ENCODE data around the gene LIMS2. TPM values are rescaled to one million over a fixed set of nuclear protein-coding genes. Genes with fewer than 3 reads are reported as not detected.

Gene LIMS2
- total RNA-seq, 2 experiments from 2014 or later, result 6.1 to 7.0 TPM

- no peak for ATAC-seq (ENCODE audit: poor library complexity)
- intact Hi-C loops (cut with DNase I, micrococcal nuclease), result no loop called here
- H3K4me3 Mint-ChIP-seq, result no peak overlapping the region
- Histone ChIP-seq H3K9me3 (ENCODE audit: control insufficient read depth in 1 of 2, insufficient read depth in 1 of 2, low read length in 2 of 2) (peaks cover 0 to 4% of the 10 kb centered on the region in 2 experiments), H3K4me1 (ENCODE audit: insufficient read depth, low read length) (peaks cover 1% of the 10 kb centered on the region), H3K27me3 (ENCODE audit: control insufficient read depth in 1 of 2, insufficient read depth in 2 of 2, low read length in 2 of 2) (peaks cover 41 to 57% of the 10 kb centered on the region in 2 experiments), H3K36me3 (ENCODE audit: insufficient read depth, low read length) (no peaks in the 10 kb centered on the region), H3K27ac (ENCODE audit: low read depth in 1 of 2, low read length in 2 of 2) (no peak overlapping the region), H3K4me3 (ENCODE audit: low read length) (no peak overlapping the region)
- POLR2A ChIA-PET, result no interaction called here
- H3K27me3 Mint-ChIP-seq, result peaks cover 80% of the 10 kb centered on the region
- CTCF ChIA-PET, result no interaction called here
- no peaks in the 10 kb centered on the region for H3K4me1 Mint-ChIP-seq (ENCODE audit: low read depth)
- DNase-seq, result no peak
- TF ChIP-seq, protein P1, sequence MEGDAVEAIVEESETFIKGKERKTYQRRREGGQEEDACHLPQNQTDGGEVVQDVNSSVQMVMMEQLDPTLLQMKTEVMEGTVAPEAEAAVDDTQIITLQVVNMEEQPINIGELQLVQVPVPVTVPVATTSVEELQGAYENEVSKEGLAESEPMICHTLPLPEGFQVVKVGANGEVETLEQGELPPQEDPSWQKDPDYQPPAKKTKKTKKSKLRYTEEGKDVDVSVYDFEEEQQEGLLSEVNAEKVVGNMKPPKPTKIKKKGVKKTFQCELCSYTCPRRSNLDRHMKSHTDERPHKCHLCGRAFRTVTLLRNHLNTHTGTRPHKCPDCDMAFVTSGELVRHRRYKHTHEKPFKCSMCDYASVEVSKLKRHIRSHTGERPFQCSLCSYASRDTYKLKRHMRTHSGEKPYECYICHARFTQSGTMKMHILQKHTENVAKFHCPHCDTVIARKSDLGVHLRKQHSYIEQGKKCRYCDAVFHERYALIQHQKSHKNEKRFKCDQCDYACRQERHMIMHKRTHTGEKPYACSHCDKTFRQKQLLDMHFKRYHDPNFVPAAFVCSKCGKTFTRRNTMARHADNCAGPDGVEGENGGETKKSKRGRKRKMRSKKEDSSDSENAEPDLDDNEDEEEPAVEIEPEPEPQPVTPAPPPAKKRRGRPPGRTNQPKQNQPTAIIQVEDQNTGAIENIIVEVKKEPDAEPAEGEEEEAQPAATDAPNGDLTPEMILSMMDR (IDR thresholded peaks at IDR 0.05), result no peak
- H3K27ac Mint-ChIP-seq, result no peak overlapping the region
- H3K36me3 Mint-ChIP-seq (ENCODE audit: low read depth), result no peaks in the 10 kb centered on the region
- H3K9me3 Mint-ChIP-seq, result no peaks in the 10 kb centered on the region
Measured at GRCh38 chr2:127669056-127669455, 6.3 kb downstream of the LIMS2 start.

DNA sequence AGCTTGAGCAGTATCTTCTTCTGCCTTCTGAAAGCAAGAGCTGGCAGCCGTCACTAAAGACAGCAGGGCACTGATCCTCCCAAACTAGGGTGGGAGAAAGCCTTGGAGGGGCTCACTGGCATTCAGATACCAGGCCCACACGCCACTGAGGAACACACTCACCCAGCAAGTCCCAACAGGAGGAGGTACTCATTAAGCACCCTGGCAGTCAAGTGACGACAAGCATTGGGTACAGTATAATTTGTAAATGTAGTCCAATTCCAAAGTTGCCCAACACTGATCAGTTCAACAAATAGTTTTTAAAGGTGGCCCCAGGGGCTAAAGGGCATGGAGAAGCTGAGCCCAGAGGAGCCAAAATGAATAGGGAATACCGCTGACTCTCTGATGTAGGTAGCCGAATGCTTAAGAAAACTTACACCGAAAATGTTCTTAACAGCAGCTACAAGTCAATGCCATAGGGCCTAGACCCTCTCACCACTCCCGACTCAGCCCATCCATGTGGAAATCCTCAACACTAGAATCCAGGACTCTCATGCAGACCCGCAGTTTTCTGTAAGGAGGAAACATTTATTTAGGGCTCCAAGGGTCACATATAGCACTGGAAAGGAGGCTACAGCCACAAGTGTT lies 9.9 kb downstream of the LIMS2 start:
- H3K27me3 Mint-ChIP-seq, result peaks cover 80% of the 10 kb centered on the region
- H3K4me1 Mint-ChIP-seq (ENCODE audit: low read depth), result no peaks in the 10 kb centered on the region
- POLR2A ChIA-PET, result no interaction called here
- no peaks in the 10 kb centered on the region for H3K9me3 ChIP-seq (ENCODE audit: control insufficient read depth in 1 of 2, insufficient read depth in 1 of 2, low read length in 2 of 2)
- no peaks in the 10 kb centered on the region for H3K36me3 Mint-ChIP-seq (ENCODE audit: low read depth)
- DNase-seq, result no peak
- TF ChIP-seq, protein P1 (IDR thresholded peaks at IDR 0.05), result no peak
- H3K36me3 ChIP-seq (ENCODE audit: insufficient read depth, low read length), result no peaks in the 10 kb centered on the region
- intact Hi-C loops (cut with DNase I, micrococcal nuclease), result no loop called here
- no peak overlapping the region for H3K27ac ChIP-seq (ENCODE audit: low read depth in 1 of 2, low read length in 2 of 2)
- peaks cover 2% of the 10 kb centered on the region for H3K4me1 ChIP-seq (ENCODE audit: insufficient read depth, low read length)
- H3K4me3 ChIP-seq (ENCODE audit: low read length), result no peak overlapping the region
- H3K4me3 Mint-ChIP-seq, result no peak overlapping the region
- ATAC-seq (ENCODE audit: poor library complexity), result no peak
- CTCF ChIA-PET, result no interaction called here
- no peak overlapping the region for H3K27ac Mint-ChIP-seq
- no peaks in the 10 kb centered on the region for H3K9me3 Mint-ChIP-seq
- peaks cover 33 to 50% of the 10 kb centered on the region in 2 experiments for H3K27me3 ChIP-seq (ENCODE audit: control insufficient read depth in 1 of 2, insufficient read depth in 2 of 2, low read length in 2 of 2)

DNA sequence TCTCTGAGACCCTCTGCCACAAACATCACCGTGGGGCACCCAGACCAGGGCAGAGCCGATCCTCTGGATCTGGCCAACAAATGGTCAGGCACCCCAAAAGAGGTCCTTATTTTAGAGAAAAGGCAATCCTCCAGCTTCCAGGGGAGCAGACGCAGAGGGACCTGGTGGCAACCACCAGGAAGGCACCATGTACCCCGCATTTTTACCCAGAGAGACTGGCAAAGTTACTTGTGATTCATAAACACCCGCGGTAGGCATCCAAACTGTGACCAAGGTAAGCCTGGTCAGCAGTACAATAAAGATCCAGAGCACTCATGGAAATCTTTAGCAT lies 10.5 kb downstream of the LIMS2 start:
- CTCF ChIA-PET, result no interaction called here
- intact Hi-C loops (cut with DNase I, micrococcal nuclease), result no loop called here

More for the DNA sequence above, 10.5 kb downstream of the LIMS2 start:
- no peak overlapping the region for H3K27ac ChIP-seq (ENCODE audit: low read depth in 1 of 2, low read length in 2 of 2)
- H3K4me1 ChIP-seq (ENCODE audit: insufficient read depth, low read length), result peaks cover 2% of the 10 kb centered on the region
- H3K36me3 ChIP-seq (ENCODE audit: insufficient read depth, low read length), result no peaks in the 10 kb centered on the region
- Mint-ChIP-seq H3K9me3 (no peaks in the 10 kb centered on the region), H3K4me1 (ENCODE audit: low read depth) (no peaks in the 10 kb centered on the region), H3K36me3 (ENCODE audit: low read depth) (no peaks in the 10 kb centered on the region), H3K27me3 (peaks cover 80% of the 10 kb centered on the region), H3K4me3 (no peak overlapping the region), H3K27ac (no peak overlapping the region)
- POLR2A ChIA-PET, result no interaction called here
- no peak overlapping the region for H3K4me3 ChIP-seq (ENCODE audit: low read length)
- TF ChIP-seq, protein P1 (IDR thresholded peaks at IDR 0.05), result no peak
- no peak for DNase-seq
- no peaks in the 10 kb centered on the region for H3K9me3 ChIP-seq (ENCODE audit: control insufficient read depth in 1 of 2, insufficient read depth in 1 of 2, low read length in 2 of 2)
- H3K27me3 ChIP-seq (ENCODE audit: control insufficient read depth in 1 of 2, insufficient read depth in 2 of 2, low read length in 2 of 2), result peaks cover 33 to 45% of the 10 kb centered on the region in 2 experiments
- ATAC-seq (ENCODE audit: poor library complexity), result no peak
